ENCODE results near the gene STXBP5.

DNA sequence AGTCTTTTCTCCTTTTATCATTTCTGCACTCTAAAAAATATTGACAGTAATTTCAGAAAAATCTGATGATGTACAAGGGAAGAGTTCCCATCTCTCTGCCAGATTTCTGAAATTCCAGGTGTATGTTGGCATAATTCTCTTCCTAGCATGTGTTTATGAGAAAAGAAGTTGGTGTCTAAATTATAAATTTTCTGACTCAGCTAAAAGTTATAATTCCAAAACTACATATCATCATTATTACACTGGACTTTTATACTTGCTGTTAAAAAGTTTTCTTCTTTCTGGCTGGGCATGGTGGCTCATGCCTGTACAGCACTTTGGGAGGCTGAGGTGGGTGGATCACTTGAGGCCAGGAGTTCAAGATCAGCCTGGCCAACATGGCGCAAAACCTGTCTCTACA is 168.6 kb downstream of the STXBP5 start:
- TF ChIP-seq, protein P1, sequence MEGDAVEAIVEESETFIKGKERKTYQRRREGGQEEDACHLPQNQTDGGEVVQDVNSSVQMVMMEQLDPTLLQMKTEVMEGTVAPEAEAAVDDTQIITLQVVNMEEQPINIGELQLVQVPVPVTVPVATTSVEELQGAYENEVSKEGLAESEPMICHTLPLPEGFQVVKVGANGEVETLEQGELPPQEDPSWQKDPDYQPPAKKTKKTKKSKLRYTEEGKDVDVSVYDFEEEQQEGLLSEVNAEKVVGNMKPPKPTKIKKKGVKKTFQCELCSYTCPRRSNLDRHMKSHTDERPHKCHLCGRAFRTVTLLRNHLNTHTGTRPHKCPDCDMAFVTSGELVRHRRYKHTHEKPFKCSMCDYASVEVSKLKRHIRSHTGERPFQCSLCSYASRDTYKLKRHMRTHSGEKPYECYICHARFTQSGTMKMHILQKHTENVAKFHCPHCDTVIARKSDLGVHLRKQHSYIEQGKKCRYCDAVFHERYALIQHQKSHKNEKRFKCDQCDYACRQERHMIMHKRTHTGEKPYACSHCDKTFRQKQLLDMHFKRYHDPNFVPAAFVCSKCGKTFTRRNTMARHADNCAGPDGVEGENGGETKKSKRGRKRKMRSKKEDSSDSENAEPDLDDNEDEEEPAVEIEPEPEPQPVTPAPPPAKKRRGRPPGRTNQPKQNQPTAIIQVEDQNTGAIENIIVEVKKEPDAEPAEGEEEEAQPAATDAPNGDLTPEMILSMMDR (optimal IDR thresholded peaks at IDR 0.05 in 1 of 3, IDR thresholded peaks at IDR 0.05 in 1 of 3, conservative IDR thresholded peaks at IDR 0.05 in 1 of 3; ENCODE audit: extremely low read depth in 1 of 3, insufficient read depth in 2 of 3, low read length in 3 of 3): no peak
- TF ChIP-seq EZH2 (IDR thresholded peaks at IDR 0.05; ENCODE audit: low read length): no peak
